SK-N-SH (cell line): Measurements from ENCODE around the gene SPATA31C2. TPM values are rescaled to one million over a fixed set of nuclear protein-coding genes. Genes with fewer than 3 reads are reported as not detected.

Experiments
- CTCF ChIA-PET: fragments of 300-600, 350-600 bp; formaldehyde crosslinking; extraction: SDS; loops from one replicate; lab custom pipeline; 2021; lab: Yijun Ruan, JAX
- POLR2A ChIA-PET: fragments of 350-600 bp; sonication (Branson Sonifier 250); formaldehyde crosslinking; extraction: SDS; loops from one replicate; lab custom pipeline; 2020; ENCODE audit warnings: antibody characterized with exemption, inconsistent platforms; lab: Yijun Ruan, JAX
- DNase-seq: peaks from one replicate; pipeline ENCODE4 v3.0.0; 2012
- H2AFZ ChIP-seq: fragments of 200-600 bp; sonication (generic); 2 replicates; pipeline ENCODE4 v1.8.1; 2016; ENCODE audit warnings: antibody characterized with exemption, mild to moderate bottlenecking, low read depth
- H3F3A ChIP-seq: fragments of 200-600 bp; sonication (generic); replicated peaks from 2 replicates; pipeline ENCODE3; 2016; ENCODE audit warnings: antibody characterized with exemption, mild to moderate bottlenecking; ENCODE audit not compliant: insufficient read depth
- H3K27ac ChIP-seq, 2 experiments: fragments of 200-500 bp in 1 of 2; fragments of 200-600 bp in 1 of 2; sonication (Bioruptor generic) in 1 of 2; sonication (generic), shearing (Covaris generic) in 1 of 2; 2 replicates each; pipeline versions ENCODE4 v1.5.1 to v1.6.1; 2014 to 2016; ENCODE audit warnings: low read depth in 2 of 2, inconsistent platforms in 1 of 2, low read length in 1 of 2, mild to moderate bottlenecking in 1 of 2, mixed read lengths in 1 of 2
- H3K27me3 ChIP-seq: fragments of 200-600 bp; sonication (generic), shearing (Covaris generic); 2 replicates; pipeline ENCODE4 v1.6.1; 2016; ENCODE audit warnings: mixed run types; ENCODE audit not compliant: insufficient read depth
- H3K36me3 ChIP-seq, 2 experiments: fragments of 200-500 bp in 1 of 2; fragments of 200-600 bp in 1 of 2; sonication (Bioruptor generic) in 1 of 2; sonication (generic) in 1 of 2; replicated peaks in 1 of 2; 2 replicates each; pipeline versions ENCODE3 to v1.5.1; 2014 to 2016; ENCODE audit warnings: low read length in 1 of 2, mild to moderate bottlenecking in 1 of 2; ENCODE audit not compliant: insufficient read depth in 2 of 2, control insufficient read depth in 1 of 2
- H3K4me1 ChIP-seq, 2 experiments: fragments of 200-500 bp in 1 of 2; fragments of 200-600 bp in 1 of 2; sonication (Bioruptor generic) in 1 of 2; sonication (generic), shearing (Covaris generic) in 1 of 2; 2 replicates each; pipeline versions ENCODE4 v1.5.1 to v1.6.1; 2014 to 2016; ENCODE audit warnings: low read depth in 1 of 2, low read length in 1 of 2, mixed run types in 1 of 2; ENCODE audit not compliant: insufficient read depth in 2 of 2, control insufficient read depth in 1 of 2
- H3K4me2 ChIP-seq: fragments of 200-600 bp; sonication (generic), shearing (Covaris generic); 2 replicates; pipeline ENCODE4 v1.6.1; 2017; ENCODE audit warnings: mixed run types
- H3K4me3 ChIP-seq, 2 experiments: fragments of 200-500 bp in 1 of 2; fragments of 200-600 bp in 1 of 2; sonication (Bioruptor generic) in 1 of 2; sonication (generic), shearing (Covaris generic) in 1 of 2; 2 replicates each; pipeline versions ENCODE4 v1.5.1 to v1.8.1; 2014 to 2016; ENCODE audit warnings: low read depth in 2 of 2, inconsistent platforms in 1 of 2, low read length in 1 of 2, mild to moderate bottlenecking in 1 of 2, mixed read lengths in 1 of 2, moderate library complexity in 1 of 2
- H3K79me2 ChIP-seq: fragments of 200-600 bp; sonication (generic); 2 replicates; pipeline ENCODE4 v1.8.1; 2017; ENCODE audit warnings: mild to moderate bottlenecking; ENCODE audit not compliant: insufficient read depth
- H3K9ac ChIP-seq: fragments of 200-600 bp; sonication (generic); 2 replicates; pipeline ENCODE4 v1.6.1; 2017; ENCODE audit warnings: mixed run types
- H3K9me2 ChIP-seq: fragments of 200-600 bp; sonication (generic); 2 replicates; pipeline ENCODE4 v1.6.1; 2017; ENCODE audit warnings: mixed run types
- H3K9me3 ChIP-seq: fragments of 200-600 bp; sonication (generic); 2 replicates; pipeline ENCODE4 v1.6.1; 2017; ENCODE audit warnings: mixed run types, mild to moderate bottlenecking, moderate library complexity
- H4K20me1 ChIP-seq: fragments of 200-600 bp; sonication (generic); 2 replicates; pipeline ENCODE4 v1.6.1; 2017; ENCODE audit warnings: mild to moderate bottlenecking, mixed run types; ENCODE audit not compliant: insufficient read depth
- CHD2 ChIP-seq: fragments of 150-350 bp; IDR thresholded peaks from 2 replicates; pipeline ENCODE4 v1.6.1; 2018; ENCODE audit warnings: low read length; ENCODE audit not compliant: partially characterized antibody
- CTCF ChIP-seq: fragments of 200-600 bp; sonication (generic); IDR thresholded peaks from 2 replicates; pipeline ENCODE4 v1.6.1; 2017; ENCODE audit warnings: antibody characterized with exemption, mild to moderate bottlenecking, moderate library complexity
- ELF1 ChIP-seq: IDR thresholded peaks from 2 replicates; pipeline ENCODE4 v1.4.0; 2012
- FOXJ3 ChIP-seq: sonication (generic); formaldehyde crosslinking; IDR thresholded peaks from 2 replicates; pipeline ENCODE4 v1.5.1; 2020; ENCODE audit warnings: mild to moderate bottlenecking, missing genetic modification reagents
- GABPA ChIP-seq: IDR thresholded peaks from 2 replicates; pipeline ENCODE4 v1.4.0; 2012; ENCODE audit warnings: low read depth, mild to moderate bottlenecking
- GATA2 ChIP-seq: sonication (generic); formaldehyde crosslinking; IDR thresholded peaks from 2 replicates; pipeline ENCODE4 v1.5.0; 2020; ENCODE audit warnings: mild to moderate bottlenecking, missing genetic modification reagents
- JUND ChIP-seq: IDR thresholded peaks from 2 replicates; pipeline ENCODE4 v1.4.0; 2012
- MAX ChIP-seq: IDR thresholded peaks from 2 replicates; pipeline ENCODE4 v1.4.0; 2012; ENCODE audit warnings: low read depth
- MEF2A ChIP-seq: IDR thresholded peaks from 2 replicates; pipeline ENCODE4 v1.4.0; 2012; ENCODE audit warnings: low read depth, borderline replicate concordance
- MXI1 ChIP-seq: IDR thresholded peaks from 2 replicates; pipeline ENCODE4 v1.6.1; 2012; ENCODE audit warnings: mild to moderate bottlenecking, low read depth, low read length, improper control_type of control experiment
- PBX3 ChIP-seq: IDR thresholded peaks from 2 replicates; pipeline ENCODE4; 2012
- POLR2AphosphoS5 ChIP-seq: IDR thresholded peaks from 2 replicates; pipeline ENCODE4 v1.6.1; 2012; ENCODE audit warnings: low read depth, low read length
- RAD21 ChIP-seq: IDR thresholded peaks from 2 replicates; pipeline ENCODE4 v1.6.1; 2012; ENCODE audit warnings: mild to moderate bottlenecking, low read length
- RCOR1 ChIP-seq: fragments of 150-350 bp; IDR thresholded peaks from 2 replicates; pipeline ENCODE4 v1.6.1; 2017; ENCODE audit warnings: antibody characterized with exemption, low read length
- SMC3 ChIP-seq: IDR thresholded peaks from 2 replicates; pipeline ENCODE4 v1.6.1; 2012; ENCODE audit warnings: low read depth, low read length, improper control_type of control experiment
- TAF1 ChIP-seq: IDR thresholded peaks from 2 replicates; pipeline ENCODE4 v1.6.1; 2012; ENCODE audit warnings: low read depth, mild to moderate bottlenecking, low read length, moderate library complexity, borderline replicate concordance
- TCF12 ChIP-seq: IDR thresholded peaks from 2 replicates; pipeline ENCODE4 v1.4.0; 2012
- USF1 ChIP-seq: IDR thresholded peaks from 2 replicates; pipeline ENCODE4 v1.4.0; 2012; ENCODE audit warnings: low read depth, borderline replicate concordance
- USF2 ChIP-seq: fragments of 150-350 bp; IDR thresholded peaks from 2 replicates; pipeline ENCODE4 v1.6.1; 2017; ENCODE audit warnings: antibody characterized with exemption, low read length, low read depth, borderline replicate concordance
- WGBS: methylation state at CpG from one replicate; pipeline ENCODE4 v1.1.6; 2017; ENCODE audit warnings: low lambda C conversion rate; 5-methylcytosine and 5-hydroxymethylcytosine counted together
- polyA plus RNA-seq, 3 experiments: library from polyadenylated mRNA; depleted of rRNA; stranded (reverse); fragments of >200 nt; gene quantifications; 2 replicates each; pipeline ENCODE4 v1.2.3, GENCODE V29; 2012

SPATA31C2 gene
- polyA plus RNA-seq, 1 of the 3 experiments (the other 2 are of a cell fraction) = not detected

GRCh38 chr9:88110026-88110425 lies 28.2 kb downstream of the SPATA31C2 start (continued):
- TF ChIP-seq CTCF (no peak), JUND (no peak), RCOR1 (no peak), CHD2 (no peak), GATA2 (CRISPR knock-in tag) (no peak)

GRCh38 chr9:88108779-88109178 lies 29.5 kb downstream of the SPATA31C2 start:
- no peak overlapping the region for H3K4me2 ChIP-seq
- H3K36me3 ChIP-seq = no peaks in the 10 kb centered on the region
- CTCF ChIA-PET = interaction anchor here (0.8 kb wide), 1 partner anchor 470 kb away, joined by 3 read pairs; no protein-coding TSS in a partner anchor
- no peaks in the 10 kb centered on the region for H3K79me2 ChIP-seq
- no peaks in the 10 kb centered on the region for H3F3A ChIP-seq
- H3K9ac ChIP-seq = no peak overlapping the region
- WGBS = 35% methylated on average over 4 of the region's 4 CpGs
- TF ChIP-seq USF2 (no peak), GABPA (no peak), TCF12 (no peak), TAF1 (no peak), MEF2A (no peak), FOXJ3 (no peak), ELF1 (no peak), MAX (no peak), PBX3 (no peak)
- H3K9me2 ChIP-seq = no peaks in the 10 kb centered on the region
- H3K27ac ChIP-seq = no peak overlapping the region
- H3K4me3 ChIP-seq = no peak overlapping the region
- no peaks in the 10 kb centered on the region for H3K9me3 ChIP-seq
- no peaks in the 10 kb centered on the region for H4K20me1 ChIP-seq
- H3K4me1 ChIP-seq = no peaks in the 10 kb centered on the region
- H2AFZ ChIP-seq = no peak overlapping the region
- POLR2A ChIA-PET = no interaction called here
- H3K27me3 ChIP-seq = no peaks in the 10 kb centered on the region
- no peak for DNase-seq

- WGBS = 30% methylated on average over 4 of the region's 4 CpGs
- Histone ChIP-seq H3K9me3 (no peaks in the 10 kb centered on the region), H3K4me2 (no peak overlapping the region), H3K27ac (no peak overlapping the region), H3F3A (no peaks in the 10 kb centered on the region), H3K4me3 (no peak overlapping the region), H3K9me2 (no peaks in the 10 kb centered on the region), H3K27me3 (no peaks in the 10 kb centered on the region), H2AFZ (no peak overlapping the region), H3K79me2 (no peaks in the 10 kb centered on the region), H4K20me1 (no peaks in the 10 kb centered on the region), H3K36me3 (no peaks in the 10 kb centered on the region), H3K4me1 (no peaks in the 10 kb centered on the region), H3K9ac (no peak overlapping the region)
- TF ChIP-seq TAF1 (no peak), USF1 (no peak), SMC3 (peak; percentile 49; the same call in 1 of the 2 replicates), CHD2 (no peak), POLR2AphosphoS5 (no peak), RAD21 (peak; percentile 67), CTCF (peak; percentile 35), TCF12 (no peak), MXI1 (peak; percentile 26; the same call in 1 of the 2 replicates)
- CTCF ChIA-PET = interaction anchor here (0.7 to 0.9 kb wide), 4 partner anchors 12 to 650 kb away, joined by 3 to 5 read pairs (median 3); no protein-coding TSS in a partner anchor
- POLR2A ChIA-PET = no interaction called here
- peak; percentile 29 for DNase-seq
These were observed 31.8 kb downstream of the SPATA31C2 start for GRCh38 chr9:88106492-88106891.
